ENCODE results near the gene MAP7D1. TPM values are rescaled to one million over a fixed set of nuclear protein-coding genes. Genes with fewer than 3 reads are reported as not detected.

MAP7D1 gene
- total and polyA plus RNA-seq, 2 of the 13 experiments (the other 11 are each of a cell fraction or from before 2014, with no cell fraction given), result 5.6 to 7.2 TPM

- TF ChIP-seq FOXK1 (CRISPR knock-in tag; IDR thresholded peaks at IDR 0.05; ENCODE audit: borderline replicate concordance, low read depth) (0 out of 2 replicates have a peak, but pooled peaks have one; percentile 21), PCBP1 (IDR thresholded peaks at IDR 0.05; ENCODE audit: borderline replicate concordance, low read depth, low read length) (peak; percentile 44; the same call in 1 of the 2 replicates), IKZF1 (IDR thresholded peaks at IDR 0.05) (no peak), TMF1 (CRISPR knock-in tag; IDR thresholded peaks at IDR 0.05; ENCODE audit: low read depth) (0 out of 2 replicates have a peak, but pooled peaks have one; percentile 4), ZNF431 (CRISPR knock-in tag; IDR thresholded peaks at IDR 0.05; ENCODE audit: borderline replicate concordance, low read depth) (no peak), TAF1 (CRISPR knock-in tag; IDR thresholded peaks at IDR 0.05) (peak; percentile 34; the same call in 1 of the 2 replicates), MTA3 (CRISPR knock-in tag; IDR thresholded peaks at IDR 0.05) (no peak), GFI1 (CRISPR knock-in tag; IDR thresholded peaks at IDR 0.05; ENCODE audit: borderline replicate concordance) (0 out of 2 replicates have a peak, but pooled peaks have one; percentile 20), ZFP37 (CRISPR knock-in tag; IDR thresholded peaks at IDR 0.05; ENCODE audit: borderline replicate concordance) (no peak), ZBED4 (CRISPR knock-in tag; IDR thresholded peaks at IDR 0.05; ENCODE audit: borderline replicate concordance) (peak; percentile 95; the same call in 1 of the 2 replicates), SRSF9 (IDR thresholded peaks at IDR 0.05; ENCODE audit: borderline replicate concordance, insufficient read depth, low read depth, low read length, poor library complexity, severe bottlenecking) (no peak), PCBP2 (optimal IDR thresholded peaks at IDR 0.05; ENCODE audit: low read depth, low read length, poor library complexity, severe bottlenecking) (no peak), PATZ1 (CRISPR knock-in tag; IDR thresholded peaks at IDR 0.05) (peak; percentile 59; the same call in 1 of the 2 replicates), ZFAT (CRISPR knock-in tag; conservative IDR thresholded peaks at IDR 0.05) (no peak), ZNF615 (CRISPR knock-in tag; IDR thresholded peaks at IDR 0.05; ENCODE audit: borderline replicate concordance) (no peak), HOXD1 (CRISPR knock-in tag; IDR thresholded peaks at IDR 0.05) (no peak), ZMYM4 (CRISPR knock-in tag; IDR thresholded peaks at IDR 0.05) (peak; percentile 15; the same call in 1 of the 2 replicates), ZNF574 (CRISPR knock-in tag; IDR thresholded peaks at IDR 0.05) (peak; percentile 43), BORCS8-MEF2B (CRISPR knock-in tag; IDR thresholded peaks at IDR 0.05) (0 out of 2 replicates have a peak, but pooled peaks have one; percentile 34), ZNF776 (CRISPR knock-in tag; IDR thresholded peaks at IDR 0.05) (0 out of 2 replicates have a peak, but pooled peaks have one; percentile 39)
Observed at GRCh38 chr1:36155408-36156328, at the start of gene MAP7D1 (continued).
